NCI-H446 (cell line): ENCODE measurements around the gene AHSP.
"Not testable (repeated sequence)": the region's sequence is repeated elsewhere in the genome, so short reads cannot be mapped to it uniquely, and the experiment has no call there.

ENCODE experiments used
- DNase-seq, 2 experiments: peaks; one replicate each; lab custom pipeline; 2025; lab: John Stamatoyannopoulos, UW

Gene AHSP

DNA sequence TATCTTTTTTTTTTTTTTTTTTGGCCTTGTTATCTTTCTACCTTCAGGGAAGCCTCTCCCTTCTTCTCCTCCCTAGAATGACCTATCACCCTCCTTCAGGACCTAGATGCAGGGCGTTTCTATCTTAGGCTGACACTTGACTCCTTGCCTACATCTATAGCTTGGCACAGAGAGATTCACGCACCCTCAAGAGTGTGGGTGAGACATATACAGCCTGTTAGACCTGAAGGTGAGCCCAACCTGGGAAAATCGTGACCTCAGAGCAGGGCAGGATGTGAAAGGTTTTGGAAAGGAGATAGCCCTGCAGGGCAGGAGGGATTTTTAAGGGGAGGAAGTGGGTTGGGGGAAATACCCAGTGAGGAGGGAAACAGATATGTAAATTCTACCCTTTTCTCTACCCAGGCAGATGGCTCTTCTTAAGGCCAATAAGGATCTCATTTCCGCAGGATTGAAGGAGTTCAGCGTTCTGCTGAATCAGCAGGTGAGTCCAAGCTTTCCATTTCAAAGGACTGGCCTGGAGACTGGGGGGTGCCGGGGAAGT is at the start of gene AHSP:
AHSP (plus strand) TSS at position 167 of the 541 bp plus-strand sequence; CDS start at position 407, 240 bp downstream.
- DNase-seq: no peak

DNA sequence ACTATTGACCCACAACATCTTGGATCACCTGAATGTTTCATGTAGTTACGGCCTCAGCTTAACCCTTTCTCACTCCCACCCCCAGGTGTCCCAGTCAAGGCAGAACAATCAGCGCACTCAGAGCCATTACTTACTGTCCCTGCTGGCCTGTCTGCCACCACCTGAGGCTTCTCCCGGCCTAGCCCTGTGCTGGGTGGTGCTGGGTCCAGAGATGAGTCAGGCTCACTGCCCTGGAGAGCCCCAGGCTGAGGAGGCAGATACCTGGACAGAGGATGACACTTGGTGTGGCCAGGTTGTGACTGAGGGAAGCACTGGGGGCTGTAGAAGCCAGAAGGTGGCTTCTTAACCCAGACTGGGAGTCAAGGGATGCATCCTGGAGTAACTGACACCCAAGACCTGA is 48.7 kb upstream of the AHSP start:
- DNase-seq: no peak

- no peak for DNase-seq
These were observed 47.9 kb upstream of the AHSP start for GRCh38 chr16:31479751-31480150.

- DNase-seq: no peak
These were observed 46.7 kb upstream of the AHSP start for GRCh38 chr16:31480851-31481536.

DNA sequence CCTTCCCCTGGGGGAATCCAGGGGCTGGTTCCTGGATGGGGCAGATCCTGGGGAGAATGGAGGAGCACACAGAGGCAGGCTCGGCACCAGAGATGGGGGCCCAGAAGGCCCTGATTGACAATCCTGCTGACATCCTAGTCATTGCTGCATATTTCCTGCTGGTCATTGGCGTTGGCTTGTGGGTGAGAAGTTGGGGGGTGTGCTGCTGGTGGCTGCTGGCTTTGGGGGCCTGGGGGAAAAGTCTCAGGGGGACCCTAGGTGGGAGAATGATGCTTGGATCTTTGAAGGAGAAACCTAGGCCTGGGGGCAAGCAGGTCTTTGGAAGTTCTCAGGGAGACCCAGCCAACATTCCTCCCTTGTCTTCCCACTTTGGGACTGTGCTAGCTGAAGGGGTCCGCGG is 44.6 kb upstream of the AHSP start, which contains the start of gene SLC5A2:
SLC5A2 (plus strand) TSS at position 43 of the 400 bp plus-strand sequence; CDS start at position 57, 14 bp downstream.
- no peak for DNase-seq

DNA sequence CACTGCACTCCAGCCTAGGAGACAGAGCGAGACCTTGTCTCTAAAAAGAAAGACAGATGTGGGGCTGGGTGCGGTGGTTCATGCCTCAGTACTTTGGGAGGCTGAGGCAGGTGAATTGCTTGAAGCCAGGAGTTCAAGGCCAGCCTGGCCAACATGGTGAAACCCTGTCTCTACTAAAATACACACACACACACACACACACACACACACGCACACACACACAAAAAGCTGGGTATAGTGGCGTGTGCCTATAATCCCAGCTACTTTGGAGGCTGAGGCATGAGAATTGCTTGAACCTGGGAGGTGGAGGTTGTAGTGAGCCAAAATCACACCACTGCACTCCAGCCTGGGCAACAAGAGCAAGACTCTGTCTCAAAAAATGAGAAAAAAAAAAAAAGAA is 43.7 kb upstream of the AHSP start:
- not testable (repeated sequence) for DNase-seq

DNA sequence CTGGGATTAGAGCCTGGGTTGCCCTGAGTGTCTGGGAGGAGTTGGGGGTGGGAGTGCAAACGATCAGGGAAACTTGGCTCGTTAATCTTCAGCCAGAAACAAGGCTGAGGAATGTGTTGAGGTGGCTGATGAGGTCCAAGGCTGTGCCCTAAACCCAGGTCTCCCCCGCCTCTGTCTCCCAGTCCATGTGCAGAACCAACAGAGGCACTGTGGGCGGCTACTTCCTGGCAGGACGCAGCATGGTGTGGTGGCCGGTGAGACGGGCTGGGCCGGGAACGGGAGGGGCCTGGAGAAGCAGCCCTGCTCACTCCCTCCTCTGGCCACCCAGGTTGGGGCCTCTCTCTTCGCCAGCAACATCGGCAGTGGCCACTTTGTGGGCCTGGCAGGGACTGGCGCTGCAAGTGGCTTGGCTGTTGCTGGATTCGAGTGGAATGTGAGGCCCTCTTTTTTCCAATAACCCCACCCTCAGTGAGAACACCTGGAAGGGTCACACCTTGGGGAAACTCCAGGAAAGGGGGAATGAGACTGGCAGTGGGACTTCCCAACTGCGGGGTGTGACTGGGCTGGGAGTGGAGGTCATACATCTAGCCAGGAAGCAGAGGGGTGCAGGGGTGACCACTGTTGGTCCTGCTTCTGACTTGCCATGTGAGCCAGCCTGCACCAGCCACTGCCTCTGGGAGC is 43.1 kb upstream of the AHSP start:
- no peak for DNase-seq

DNA sequence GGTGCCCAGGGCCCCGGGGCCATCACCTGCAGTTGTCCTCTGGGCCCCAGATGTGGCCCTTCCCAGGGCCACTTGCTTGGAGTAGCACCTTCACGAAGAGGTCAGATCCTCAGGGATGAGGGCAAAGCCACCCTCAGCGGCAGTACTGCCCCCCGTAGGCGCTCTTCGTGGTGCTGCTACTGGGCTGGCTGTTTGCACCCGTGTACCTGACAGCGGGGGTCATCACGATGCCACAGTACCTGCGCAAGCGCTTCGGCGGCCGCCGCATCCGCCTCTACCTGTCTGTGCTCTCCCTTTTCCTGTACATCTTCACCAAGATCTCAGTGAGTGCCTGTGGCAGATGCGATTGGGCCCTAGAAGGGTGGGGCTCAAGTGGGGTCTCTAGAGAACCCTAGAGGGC is 42.1 kb upstream of the AHSP start:
- no peak for DNase-seq

DNA sequence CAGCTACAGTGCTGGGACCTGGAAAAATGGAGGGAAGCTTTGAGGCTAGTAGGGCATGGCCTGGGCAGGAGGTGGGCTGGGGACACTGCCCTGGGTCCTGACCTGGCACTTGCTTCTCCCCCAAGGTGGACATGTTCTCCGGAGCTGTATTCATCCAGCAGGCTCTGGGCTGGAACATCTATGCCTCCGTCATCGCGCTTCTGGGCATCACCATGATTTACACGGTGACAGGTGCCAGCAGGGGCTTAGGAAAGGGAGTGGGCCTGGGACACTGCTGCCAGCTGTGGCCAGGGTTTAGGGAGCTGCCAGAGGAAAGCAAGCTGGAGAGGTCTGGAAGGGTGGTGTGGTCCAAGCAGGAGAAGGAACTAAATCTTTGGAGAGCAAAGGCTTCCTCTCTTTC is 41.7 kb upstream of the AHSP start:
- no peak for DNase-seq

DNA sequence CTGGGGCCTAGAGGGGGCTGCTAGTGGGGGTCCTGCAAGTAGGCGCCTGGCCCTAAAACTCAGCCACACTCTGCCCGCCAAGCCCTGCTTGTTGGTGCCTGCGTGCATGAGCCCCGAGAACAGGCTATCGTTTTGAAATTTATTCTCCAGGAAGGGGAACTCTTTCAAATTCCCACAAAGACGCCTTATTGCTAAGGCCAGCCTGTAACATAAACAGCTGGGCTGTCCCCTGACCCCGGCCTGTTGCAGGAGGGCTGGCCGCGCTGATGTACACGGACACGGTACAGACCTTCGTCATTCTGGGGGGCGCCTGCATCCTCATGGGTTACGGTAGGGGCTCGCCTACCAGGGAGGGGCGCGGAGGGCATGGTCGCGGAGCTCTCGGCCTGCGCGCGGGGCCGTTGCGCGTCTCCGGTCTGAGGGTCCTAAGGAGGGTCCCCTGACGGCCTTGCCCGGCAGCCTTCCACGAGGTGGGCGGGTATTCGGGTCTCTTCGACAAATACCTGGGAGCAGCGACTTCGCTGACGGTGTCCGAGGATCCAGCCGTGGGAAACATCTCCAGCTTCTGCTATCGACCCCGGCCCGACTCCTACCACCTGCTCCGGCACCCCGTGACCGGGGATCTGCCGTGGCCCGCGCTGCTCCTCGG is 40.5 kb upstream of the AHSP start:
- no peak for DNase-seq

DNA sequence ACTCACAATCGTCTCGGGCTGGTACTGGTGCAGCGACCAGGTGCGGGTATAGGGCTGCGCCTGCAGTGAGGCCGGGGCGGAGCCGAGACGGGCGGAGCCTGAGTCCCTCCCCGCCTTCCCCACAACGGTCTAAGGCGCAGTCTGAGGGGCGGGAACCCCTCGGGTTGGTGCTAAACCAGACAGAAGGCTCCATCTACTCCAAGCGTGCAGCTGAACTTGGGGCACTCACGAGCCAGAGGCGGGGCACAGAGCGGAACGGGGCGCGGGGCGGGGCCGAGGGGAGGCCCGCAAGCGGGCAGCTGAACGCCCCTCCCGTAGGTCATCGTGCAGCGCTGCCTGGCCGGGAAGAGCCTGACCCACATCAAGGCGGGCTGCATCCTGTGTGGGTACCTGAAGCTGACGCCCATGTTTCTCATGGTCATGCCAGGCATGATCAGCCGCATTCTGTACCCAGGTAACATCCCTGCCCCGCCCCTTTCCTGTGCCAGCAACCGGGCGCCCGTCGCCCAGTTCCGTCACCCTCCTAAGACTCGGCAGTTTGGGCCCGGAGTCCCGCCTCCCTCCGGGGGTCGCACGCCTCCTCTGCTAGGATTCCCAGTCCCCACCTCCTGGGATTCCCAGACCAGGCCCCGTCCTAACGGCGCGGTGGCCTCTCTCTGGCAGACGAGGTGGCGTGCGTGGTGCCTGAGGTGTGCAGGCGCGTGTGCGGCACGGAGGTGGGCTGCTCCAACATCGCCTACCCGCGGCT is 39.8 kb upstream of the AHSP start:
- peak in 1 of 2 experiments; percentile 38 for DNase-seq

- no peak for DNase-seq
These were observed 39.0 kb upstream of the AHSP start for GRCh38 chr16:31488468-31489297.

DNA sequence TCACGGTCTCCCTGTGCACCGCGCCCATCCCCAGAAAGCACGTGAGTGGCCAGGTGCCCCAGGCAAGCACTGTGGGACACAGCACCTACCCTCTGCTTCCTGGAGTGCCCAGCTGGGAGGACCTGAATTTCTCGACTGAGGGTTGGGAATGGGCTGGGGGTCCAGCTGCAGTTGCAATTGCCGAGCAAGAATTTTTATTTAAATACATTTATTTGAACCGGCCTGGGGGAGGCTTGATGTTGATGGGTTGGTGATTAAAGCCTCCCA is 38.5 kb upstream of the AHSP start:
- DNase-seq: no peak

GRCh38 chr16:31489616-31490584 is 37.8 kb upstream of the AHSP start:
- DNase-seq: no peak

DNA sequence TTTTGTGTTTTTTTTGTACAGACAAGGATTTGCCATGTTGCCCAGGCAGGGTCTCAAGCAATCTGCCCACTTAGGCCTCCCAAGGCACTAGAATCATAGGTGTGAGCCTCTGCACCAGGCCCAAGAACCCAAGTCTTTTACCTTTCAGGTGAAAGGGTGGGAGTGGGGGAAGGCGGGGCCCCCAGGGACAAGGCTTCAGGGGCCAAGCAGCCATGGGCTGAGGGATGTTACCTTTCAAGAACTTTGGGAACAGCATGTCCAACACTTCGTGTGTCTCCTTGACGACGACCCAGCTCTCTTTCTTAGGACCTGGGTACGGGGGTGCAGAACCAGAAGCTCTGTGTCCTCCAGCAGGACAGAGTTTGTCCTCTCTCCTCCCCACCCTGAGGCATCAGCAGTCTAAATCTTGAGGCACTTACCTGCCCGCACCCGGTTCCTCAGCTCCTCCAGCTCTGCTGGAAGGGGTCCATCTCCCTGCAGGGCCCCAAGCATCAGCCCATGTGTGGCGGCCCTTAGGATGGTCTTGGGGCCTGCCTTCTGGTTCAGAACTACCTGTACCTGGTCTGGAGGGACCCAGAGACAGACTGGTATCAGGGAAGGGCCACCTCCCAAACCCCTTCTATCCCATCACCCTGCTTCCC is 35.8 kb upstream of the AHSP start:
- DNase-seq: no peak

- no peak for DNase-seq
These were observed 34.1 kb upstream of the AHSP start for GRCh38 chr16:31493506-31494125.

DNA sequence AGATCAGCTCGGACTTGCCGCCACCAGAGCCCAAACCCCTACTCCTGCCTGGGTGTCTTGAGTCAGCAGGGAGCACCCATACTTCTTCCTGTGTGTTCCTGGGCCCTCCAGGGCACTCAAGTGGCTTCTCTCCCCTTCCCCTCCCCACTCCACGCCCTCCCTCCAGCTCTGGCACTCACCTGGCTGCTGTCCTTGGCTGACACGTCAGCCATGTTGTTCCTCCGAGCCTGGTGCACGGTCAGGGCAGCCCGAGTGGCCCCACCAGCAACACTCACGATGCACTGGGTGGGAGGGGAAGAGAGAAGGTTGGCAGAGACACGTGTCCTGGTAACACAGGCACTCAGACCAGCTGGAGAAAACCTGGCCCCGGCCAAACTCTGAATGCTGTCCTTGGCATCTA is 31.0 kb upstream of the AHSP start:
- DNase-seq: no peak

- DNase-seq: no peak
These were observed 29.2 kb upstream of the AHSP start for GRCh38 chr16:31498493-31498892.

GRCh38 chr16:31499928-31500327 is 27.8 kb upstream of the AHSP start:
- no peak for DNase-seq
